GM18951 (cell line): Measurements from ENCODE around the gene SCUBE2.

Experiments used
- POLR2A ChIP-seq: IDR thresholded peaks from 4 replicates; pipeline ENCODE4 v1.6.1; 2011; ENCODE audit warnings: mild to moderate bottlenecking; ENCODE audit not compliant: insufficient read length, insufficient read depth; ENCODE audit errors: extremely low read depth
- in situ Hi-C: fragments of 300-500 bp; cut with MboI; formaldehyde crosslinking; loops from one replicate; pipeline ENCODE4 v1.12.0; 2022; ENCODE audit warnings: low sequenced_read_pairs, mixed read lengths, inconsistent platforms; ENCODE audit not compliant: unreplicated experiment

Gene SCUBE2

GRCh38 chr11:9059406-9059805, 32.0 kb downstream of the SCUBE2 start:
- in situ Hi-C loops, result no loop called here
- TF ChIP-seq POLR2A, result no peak

- no peak for TF ChIP-seq POLR2A
- in situ Hi-C loops, result no loop called here
Observed at GRCh38 chr11:9057888-9058287, 33.5 kb downstream of the SCUBE2 start.

- in situ Hi-C loops, result no loop called here
- no peak for TF ChIP-seq POLR2A
Observed at GRCh38 chr11:9057007-9057406, 34.4 kb downstream of the SCUBE2 start.

GRCh38 chr11:9056467-9056866, 34.9 kb downstream of the SCUBE2 start:
- no peak for TF ChIP-seq POLR2A
- in situ Hi-C loops, result no loop called here

- in situ Hi-C loops, result no loop called here
- no peak for TF ChIP-seq POLR2A
Observed at GRCh38 chr11:9053316-9054035, 37.9 kb downstream of the SCUBE2 start.

GRCh38 chr11:9052316-9052715, 39.1 kb downstream of the SCUBE2 start:
- TF ChIP-seq POLR2A, result no peak
- in situ Hi-C loops, result no loop called here

GRCh38 chr11:9049959-9050358, 41.4 kb downstream of the SCUBE2 start:
- no peak for TF ChIP-seq POLR2A
- in situ Hi-C loops, result no loop called here

GRCh38 chr11:9047964-9048523, 43.4 kb downstream of the SCUBE2 start:
- in situ Hi-C loops, result no loop called here
- no peak for TF ChIP-seq POLR2A

- in situ Hi-C loops, result no loop called here
- TF ChIP-seq POLR2A, result no peak
Observed at GRCh38 chr11:9046481-9046880, 44.9 kb downstream of the SCUBE2 start.

- in situ Hi-C loops, result no loop called here
- TF ChIP-seq POLR2A, result no peak
Observed at GRCh38 chr11:9042488-9042887, 48.9 kb downstream of the SCUBE2 start.

- no peak for TF ChIP-seq POLR2A
- in situ Hi-C loops, result no loop called here
Observed at GRCh38 chr11:9041747-9042146, 49.7 kb downstream of the SCUBE2 start.

GRCh38 chr11:9040410-9040809, 51.0 kb downstream of the SCUBE2 start:
- in situ Hi-C loops, result no loop called here

GRCh38 chr11:9039863-9040262, 51.5 kb downstream of the SCUBE2 start:
- TF ChIP-seq POLR2A, result no peak
- in situ Hi-C loops, result no loop called here

More at GRCh38 chr11:9040410-9040809, 51.0 kb downstream of the SCUBE2 start:
- no peak for TF ChIP-seq POLR2A

- in situ Hi-C loops, result no loop called here
- no peak for TF ChIP-seq POLR2A
Observed at GRCh38 chr11:9039198-9039597, 52.2 kb downstream of the SCUBE2 start.
